HG03139 (cell line): ENCODE measurements around the gene OLFM3.
A peak's percentile ranks its signal among the peaks of the same experiment; 100 is the strongest.

ENCODE experiments used
- ATAC-seq: cut with Tn5 transposase; IDR thresholded peaks from one replicate; pipeline ENCODE4 v1.9.1; 2021; ENCODE audit not compliant: unreplicated experiment

OLFM3 gene

DNA sequence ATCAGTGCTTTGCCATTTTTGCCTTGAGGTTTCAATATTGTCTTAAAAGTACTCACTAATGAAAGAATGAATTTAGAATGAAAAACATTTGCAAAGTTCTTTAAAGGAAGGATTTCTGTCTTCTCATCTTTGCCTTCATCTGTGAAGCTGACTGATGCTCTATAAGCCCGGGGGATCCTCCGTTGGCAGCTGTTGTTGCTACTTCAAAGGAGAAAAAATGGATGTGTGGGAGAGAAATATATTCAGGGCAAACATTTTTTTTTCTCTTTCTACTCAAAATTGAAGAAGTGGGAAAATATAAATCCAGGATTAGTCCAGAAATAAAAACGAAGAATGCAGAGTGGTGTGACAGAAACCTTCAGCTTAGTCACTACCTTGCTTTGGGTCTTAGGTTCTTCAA lies 142.5 kb downstream of the OLFM3 start:
- no peak for ATAC-seq

- no peak for ATAC-seq
Measured at GRCh38 chr1:101852936-101853335, 143.8 kb downstream of the OLFM3 start.

- no peak for ATAC-seq
Measured at GRCh38 chr1:101849356-101849755, 147.4 kb downstream of the OLFM3 start.

DNA sequence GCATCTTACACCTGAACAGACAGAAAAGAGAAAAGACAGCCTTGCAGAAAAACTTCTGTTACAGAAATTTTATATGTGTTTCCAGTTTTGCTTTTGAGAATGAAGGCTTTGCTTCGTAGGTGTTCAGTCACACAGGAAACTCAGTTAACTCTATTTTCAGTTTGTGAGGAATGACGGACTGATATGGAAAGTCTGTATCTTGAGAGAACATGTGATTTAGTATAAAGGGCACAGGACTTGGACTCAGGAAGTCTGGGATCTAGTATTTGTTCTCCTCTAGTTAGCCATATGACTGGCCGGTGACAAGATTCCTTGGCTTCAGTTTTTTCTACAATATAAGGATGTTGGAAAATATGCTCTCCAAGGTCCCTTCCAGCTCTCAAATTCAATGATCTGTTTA lies 149.1 kb downstream of the OLFM3 start:
- ATAC-seq: no peak

DNA sequence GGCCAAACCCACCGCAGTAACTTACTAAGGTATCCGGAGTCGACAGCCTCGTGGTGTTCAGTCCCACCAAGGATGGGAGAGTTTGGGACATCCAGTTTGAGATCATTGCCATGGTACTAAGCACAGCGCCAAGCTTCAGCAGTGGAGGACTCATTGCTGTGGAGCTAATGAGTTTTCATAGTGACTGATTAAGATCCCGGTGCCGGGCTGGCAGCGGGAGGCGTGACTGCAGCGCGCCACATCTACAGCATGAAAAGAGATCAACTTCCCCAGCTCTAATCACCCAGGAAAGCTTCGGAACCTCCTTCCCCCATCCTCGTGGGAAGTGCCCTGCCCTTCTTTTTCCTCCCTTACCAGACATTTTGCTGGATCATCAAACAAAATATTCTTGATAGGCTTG lies 149.9 kb downstream of the OLFM3 start:
- no peak for ATAC-seq

DNA sequence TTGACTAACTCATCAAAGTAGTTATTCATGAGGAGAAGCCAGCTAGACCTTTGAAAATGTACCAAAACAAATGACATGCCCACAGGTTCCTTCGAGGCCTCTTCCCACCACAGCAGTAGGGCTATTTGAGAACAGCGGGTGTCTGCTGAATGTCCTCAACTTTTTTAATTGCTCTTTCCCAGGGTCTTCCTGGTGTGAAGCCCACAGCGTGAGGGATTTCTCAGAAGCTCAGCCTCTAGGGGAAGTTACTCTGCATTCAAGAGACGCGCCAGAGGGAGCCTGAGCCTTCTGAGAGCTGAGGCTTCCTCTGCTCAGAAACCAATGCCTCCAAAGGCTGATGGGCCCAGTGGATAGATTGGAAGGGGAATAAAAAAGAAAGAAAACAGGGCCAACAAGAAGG lies 153.6 kb downstream of the OLFM3 start:
- no peak for ATAC-seq

- no peak for ATAC-seq
Measured at GRCh38 chr1:101841824-101842223, 154.9 kb downstream of the OLFM3 start.

- no peak for ATAC-seq
Measured at GRCh38 chr1:101835988-101836387, 160.7 kb downstream of the OLFM3 start.

DNA sequence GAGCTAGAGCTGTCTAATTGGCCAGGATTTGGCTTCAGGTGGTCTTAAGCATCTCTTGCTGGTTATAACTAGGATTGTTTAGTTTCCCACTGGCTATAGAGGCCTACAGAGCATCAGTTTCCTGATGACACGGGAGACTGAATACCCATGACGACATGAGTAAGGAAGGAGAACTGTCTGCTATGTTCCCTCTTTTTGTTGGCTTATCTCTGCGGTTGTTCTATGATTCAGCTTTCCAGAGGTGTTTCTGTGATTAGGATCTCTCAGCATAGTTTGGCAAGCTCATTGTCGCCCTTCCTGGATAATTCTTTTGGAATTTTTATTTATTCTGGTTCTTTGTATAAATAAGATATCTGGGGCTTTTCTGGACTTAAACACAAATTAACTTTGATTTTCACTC lies 163.4 kb downstream of the OLFM3 start:
- no peak for ATAC-seq

GRCh38 chr1:101826416-101826815 lies 170.3 kb downstream of the OLFM3 start:
- ATAC-seq: no peak

DNA sequence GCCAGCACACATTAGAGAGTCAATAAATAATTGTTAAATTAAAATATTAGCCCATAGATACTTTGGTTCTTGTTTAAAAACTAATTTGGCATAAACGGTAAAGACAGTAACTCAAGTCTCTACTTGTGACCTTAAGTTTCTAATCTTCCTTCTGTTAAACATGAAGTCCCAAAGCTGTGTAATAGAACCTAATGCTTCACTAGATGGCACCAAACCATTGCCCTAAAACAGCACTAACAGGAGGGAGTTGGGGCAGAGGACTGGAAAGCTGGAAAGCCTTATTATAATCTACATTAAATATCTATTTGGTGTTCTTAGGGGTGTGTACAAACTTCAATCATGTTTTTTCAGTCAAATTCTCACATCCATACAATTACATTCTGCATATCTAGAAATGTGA lies 176.7 kb downstream of the OLFM3 start:
- ATAC-seq: no peak

GRCh38 chr1:101816262-101816661 lies 180.5 kb downstream of the OLFM3 start:
- ATAC-seq: no peak

GRCh38 chr1:101798417-101798816 lies 198.3 kb downstream of the OLFM3 start:
- no peak for ATAC-seq

GRCh38 chr1:101797722-101798121 lies 199.0 kb downstream of the OLFM3 start:
- no peak for ATAC-seq

DNA sequence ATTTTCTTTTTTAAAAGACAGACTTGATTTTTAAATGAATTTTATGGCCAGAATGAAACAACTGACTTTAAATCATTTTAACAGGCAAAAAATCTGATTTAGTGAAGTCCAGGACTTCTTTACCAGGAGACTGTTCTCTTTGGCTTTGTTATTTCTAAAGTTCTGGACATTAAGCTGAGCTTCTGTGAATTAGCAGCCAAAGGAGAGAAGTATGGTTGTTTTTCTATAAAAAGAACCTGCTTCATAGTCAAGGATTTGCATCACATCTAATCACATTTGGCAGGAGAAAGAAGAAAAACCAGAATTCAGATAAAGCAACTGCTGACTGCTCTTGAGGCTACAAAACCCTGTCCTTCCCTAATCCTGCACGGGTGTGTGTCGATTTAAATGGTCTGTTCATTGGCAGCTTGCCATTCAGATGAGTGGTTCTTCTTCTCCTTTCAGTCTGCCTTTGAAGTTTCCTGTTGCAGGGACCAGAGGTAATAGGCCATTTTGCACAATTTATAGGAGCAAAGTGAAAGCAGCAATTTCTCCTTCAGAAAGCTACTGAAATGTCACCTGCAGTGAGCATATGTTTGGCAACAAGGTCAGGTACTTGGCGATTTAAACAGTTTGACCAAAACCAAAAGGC lies 215.4 kb downstream of the OLFM3 start:
- ATAC-seq: no peak

DNA sequence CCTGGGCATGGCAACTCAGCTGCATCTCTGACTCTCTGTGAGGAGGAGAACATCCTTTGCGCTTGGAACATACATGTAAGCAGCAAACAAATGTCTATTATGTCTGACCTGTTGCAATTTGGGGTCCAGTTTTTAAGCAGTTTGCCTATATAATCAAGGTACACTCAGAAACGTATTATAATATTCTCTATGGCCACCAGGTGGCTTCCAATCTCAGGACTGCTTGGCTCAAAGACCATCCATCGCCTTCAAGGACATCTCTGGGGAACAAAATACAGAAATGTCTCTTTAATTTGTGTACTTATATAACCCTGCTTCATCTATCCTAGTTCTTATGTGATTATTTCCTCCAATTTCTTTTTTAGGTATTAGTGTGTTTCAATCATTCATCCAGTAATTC lies 227.2 kb downstream of the OLFM3 start:
- ATAC-seq: peak; percentile 75

GRCh38 chr1:101757985-101758384 lies 238.7 kb downstream of the OLFM3 start:
- ATAC-seq: no peak

DNA sequence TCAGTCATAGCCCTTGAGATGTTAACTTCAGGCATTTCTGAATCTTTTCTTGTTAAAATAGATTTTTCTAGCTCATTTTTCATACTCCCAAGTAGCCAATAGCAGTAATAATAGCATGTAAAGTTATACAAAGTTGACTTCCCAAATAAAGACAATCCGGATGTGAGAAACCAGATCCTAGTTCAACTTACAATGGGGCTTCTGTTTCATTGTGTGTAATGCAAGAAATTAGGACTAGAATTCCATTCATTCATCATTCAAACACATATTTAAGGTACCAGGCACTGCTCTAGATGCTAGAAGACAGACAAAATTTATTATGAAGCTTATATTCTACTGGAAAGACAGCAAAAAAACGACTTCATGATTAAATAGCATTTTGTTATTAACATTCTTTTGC lies 240.3 kb downstream of the OLFM3 start:
- no peak for ATAC-seq
